Stimulated activated CD4-positive, alpha-beta T cell treated with anti-CD3 and anti-CD28 coated beads, Interleukin-4, amount 100 ng/mL, for 24 hours (primary cell): Measurements from ENCODE around the gene MPO.

ENCODE experiments used
- DNase-seq: peaks from one replicate; pipeline ENCODE4 v3.0.0-alpha.2; 2020

MPO gene

DNA sequence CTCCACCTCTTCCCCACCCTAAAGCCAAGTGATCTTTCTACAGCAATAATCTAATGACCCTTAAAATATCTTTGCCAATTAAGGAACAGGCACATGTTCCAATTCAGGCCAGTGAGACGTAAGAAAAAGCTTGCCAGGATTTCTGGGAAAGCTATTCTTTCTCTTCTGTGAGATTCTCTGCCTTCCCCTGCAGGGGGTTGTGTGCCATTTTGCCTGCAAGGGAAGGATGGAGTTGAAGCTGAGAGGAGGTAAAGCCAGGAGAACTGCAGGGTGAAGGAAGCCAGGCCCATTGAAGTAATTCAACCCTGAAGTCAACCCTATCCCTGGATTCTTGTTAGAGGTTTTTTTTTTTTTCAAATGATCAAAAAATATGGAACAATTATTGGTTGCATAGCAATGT lies 51.4 kb downstream of the MPO start:
- no peak for DNase-seq

GRCh38 chr17:58228679-58229078 lies 52.1 kb downstream of the MPO start:
- DNase-seq: no peak

GRCh38 chr17:58227733-58228132 lies 53.0 kb downstream of the MPO start:
- no peak for DNase-seq

DNA sequence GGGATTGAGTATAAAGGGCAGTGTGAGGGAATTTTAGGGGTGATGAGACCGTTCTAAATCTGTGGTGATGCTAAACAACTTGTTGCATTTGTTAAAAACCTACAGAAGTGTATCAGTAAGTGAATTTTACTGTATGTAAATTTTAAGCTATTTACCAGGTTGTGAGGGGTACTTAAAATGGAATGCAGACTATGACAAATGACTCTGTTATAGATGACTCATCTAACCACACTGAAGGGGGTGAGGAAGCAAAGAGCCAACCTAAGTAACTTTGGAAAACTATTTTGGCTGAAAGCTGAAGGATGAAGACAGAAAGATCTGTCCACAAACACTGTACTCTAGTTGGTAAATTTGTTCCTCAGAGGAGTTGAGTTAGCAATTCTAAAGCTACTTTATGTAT lies 56.4 kb downstream of the MPO start:
- DNase-seq: no peak
